Measurements from ENCODE around the gene KRT76.

DNA sequence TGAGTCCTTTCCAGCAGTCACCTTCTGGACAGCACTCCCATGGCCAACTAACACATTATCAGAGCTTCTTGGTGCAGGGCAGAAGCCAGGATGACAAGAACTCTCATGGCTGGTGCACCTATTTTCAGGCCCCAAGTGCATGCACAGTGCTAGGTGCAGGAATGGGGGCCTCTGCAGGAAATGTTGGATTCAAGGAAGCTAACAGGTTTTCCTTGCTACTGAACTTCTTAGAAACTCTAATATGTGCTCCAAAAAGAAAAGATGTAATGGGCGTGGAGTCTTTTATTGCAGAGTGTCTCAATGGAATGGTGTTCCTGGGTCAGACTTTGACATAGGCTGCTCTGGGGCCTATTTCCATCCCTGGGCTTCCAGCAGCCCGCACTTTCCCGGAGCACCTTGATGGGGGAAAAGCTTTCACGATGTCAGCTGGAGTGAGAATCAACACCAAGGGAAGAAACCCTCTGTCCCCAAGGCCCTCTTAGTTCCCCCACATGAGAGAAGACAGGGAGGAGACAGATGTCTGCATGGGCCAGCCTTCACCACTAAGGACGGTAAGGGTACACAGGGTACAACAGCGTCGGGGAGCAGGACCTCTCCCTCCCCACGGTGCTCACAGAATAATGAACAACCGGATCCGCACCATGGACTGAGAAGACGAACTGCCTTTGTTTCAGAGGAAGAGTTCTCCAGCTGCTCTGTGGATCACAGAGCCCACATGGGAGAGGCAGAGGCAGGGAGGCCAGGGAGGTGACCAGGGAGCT is 11.9 kb upstream of the KRT76 start:
- TF ChIP-seq, protein P1, sequence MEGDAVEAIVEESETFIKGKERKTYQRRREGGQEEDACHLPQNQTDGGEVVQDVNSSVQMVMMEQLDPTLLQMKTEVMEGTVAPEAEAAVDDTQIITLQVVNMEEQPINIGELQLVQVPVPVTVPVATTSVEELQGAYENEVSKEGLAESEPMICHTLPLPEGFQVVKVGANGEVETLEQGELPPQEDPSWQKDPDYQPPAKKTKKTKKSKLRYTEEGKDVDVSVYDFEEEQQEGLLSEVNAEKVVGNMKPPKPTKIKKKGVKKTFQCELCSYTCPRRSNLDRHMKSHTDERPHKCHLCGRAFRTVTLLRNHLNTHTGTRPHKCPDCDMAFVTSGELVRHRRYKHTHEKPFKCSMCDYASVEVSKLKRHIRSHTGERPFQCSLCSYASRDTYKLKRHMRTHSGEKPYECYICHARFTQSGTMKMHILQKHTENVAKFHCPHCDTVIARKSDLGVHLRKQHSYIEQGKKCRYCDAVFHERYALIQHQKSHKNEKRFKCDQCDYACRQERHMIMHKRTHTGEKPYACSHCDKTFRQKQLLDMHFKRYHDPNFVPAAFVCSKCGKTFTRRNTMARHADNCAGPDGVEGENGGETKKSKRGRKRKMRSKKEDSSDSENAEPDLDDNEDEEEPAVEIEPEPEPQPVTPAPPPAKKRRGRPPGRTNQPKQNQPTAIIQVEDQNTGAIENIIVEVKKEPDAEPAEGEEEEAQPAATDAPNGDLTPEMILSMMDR (IDR thresholded peaks at IDR 0.05; ENCODE audit: borderline replicate concordance, extremely low read depth, low read length, poor library complexity, severe bottlenecking), result no peak
- no peak for TF ChIP-seq EZH2 (IDR thresholded peaks at IDR 0.05; ENCODE audit: borderline replicate concordance, low read depth, low read length, severe bottlenecking)

Data from DND-41 (cell line).